HEK293 (cell line): ENCODE results near the gene KLHL21.

Experiments used
- BCL11A ChIP-seq: fragments of 450-650 bp; formaldehyde crosslinking; IDR thresholded peaks from 2 replicates; pipeline ENCODE4 v1.5.1; 2016; ENCODE audit warnings: low read depth, missing biosample characterization, missing genetic modification characterization
- KLF10 ChIP-seq: fragments of 450-650 bp; IDR thresholded peaks from 2 replicates; pipeline ENCODE4 v1.5.1; 2018; ENCODE audit warnings: missing biosample characterization, mild to moderate bottlenecking, missing genetic modification characterization
- PBX3 ChIP-seq: sonication (generic); formaldehyde crosslinking; IDR thresholded peaks from 2 replicates; pipeline ENCODE4 v1.8.1; 2022; ENCODE audit warnings: mild to moderate bottlenecking, moderate library complexity, missing genetic modification reagents
- REST ChIP-seq: fragments of 450-650 bp; formaldehyde crosslinking; IDR thresholded peaks from 2 replicates; pipeline ENCODE4 v1.5.1; 2016; ENCODE audit warnings: missing biosample characterization, missing genetic modification characterization
- SALL2 ChIP-seq: fragments of 450-650 bp; formaldehyde crosslinking; IDR thresholded peaks from 2 replicates; pipeline ENCODE4 v1.5.0; 2017; ENCODE audit warnings: missing biosample characterization, mild to moderate bottlenecking, missing genetic modification characterization, borderline replicate concordance
- SCRT2 ChIP-seq: fragments of 450-650 bp; formaldehyde crosslinking; IDR thresholded peaks from 2 replicates; pipeline ENCODE4 v1.5.1; 2016; ENCODE audit warnings: missing biosample characterization, missing genetic modification characterization
- SP2 ChIP-seq: fragments of 450-650 bp; formaldehyde crosslinking; IDR thresholded peaks from 2 replicates; pipeline ENCODE4 v1.5.1; 2016; ENCODE audit warnings: missing biosample characterization, missing genetic modification characterization
- TRIM28 ChIP-seq: IDR thresholded peaks from 2 replicates; pipeline ENCODE4 v1.6.1; 2011; ENCODE audit warnings: low read length, control low read depth, borderline replicate concordance
- ZBTB11 ChIP-seq: fragments of 450-650 bp; formaldehyde crosslinking; conservative IDR thresholded peaks from 2 replicates; pipeline ENCODE4 v1.5.1; 2016; ENCODE audit warnings: low read depth, missing biosample characterization, missing genetic modification characterization
- ZBTB21 ChIP-seq: fragments of 450-650 bp; formaldehyde crosslinking; IDR thresholded peaks from 2 replicates; pipeline ENCODE4 v1.5.1; 2017; ENCODE audit warnings: missing biosample characterization, missing genetic modification characterization
- ZBTB26 ChIP-seq: fragments of 450-650 bp; formaldehyde crosslinking; optimal IDR thresholded peaks from 2 replicates; pipeline ENCODE3; 2016; ENCODE audit warnings: missing biosample characterization, mild to moderate bottlenecking, missing genetic modification characterization
- ZNF148 ChIP-seq: fragments of 450-650 bp; formaldehyde crosslinking; IDR thresholded peaks from 2 replicates; pipeline ENCODE4 v1.5.0; 2017; ENCODE audit warnings: missing biosample characterization, missing genetic modification characterization, borderline replicate concordance
- ZNF169 ChIP-seq: fragments of 450-650 bp; formaldehyde crosslinking; IDR thresholded peaks from 2 replicates; pipeline ENCODE4 v1.5.1; 2016; ENCODE audit warnings: missing biosample characterization, missing genetic modification characterization
- ZNF175 ChIP-seq: fragments of 450-650 bp; formaldehyde crosslinking; IDR thresholded peaks from 2 replicates; pipeline ENCODE4 v1.5.1; 2016; ENCODE audit warnings: missing biosample characterization, missing genetic modification characterization
- ZNF19 ChIP-seq: fragments of 450-650 bp; formaldehyde crosslinking; IDR thresholded peaks from 2 replicates; pipeline ENCODE4; 2016; ENCODE audit warnings: missing biosample characterization, missing genetic modification characterization, low read depth
- ZNF248 ChIP-seq: fragments of 450-650 bp; formaldehyde crosslinking; IDR thresholded peaks from 2 replicates; pipeline ENCODE4 v1.5.1; 2017; ENCODE audit warnings: missing biosample characterization, missing genetic modification characterization
- ZNF274 ChIP-seq, 2 experiments: fragments of 200-500 bp in 1 of 2; fragments of 450-650 bp in 1 of 2; sonication (Bioruptor generic) in 1 of 2; formaldehyde crosslinking in 1 of 2; IDR thresholded peaks; 2 replicates each; pipeline versions ENCODE4 v1.5.1 to v1.6.1; 2014 to 2016; ENCODE audit warnings: borderline replicate concordance in 1 of 2, inconsistent platforms in 1 of 2, low read length in 1 of 2, missing biosample characterization in 1 of 2, missing genetic modification characterization in 1 of 2
- ZNF335 ChIP-seq: fragments of 450-650 bp; formaldehyde crosslinking; conservative IDR thresholded peaks from 2 replicates; pipeline ENCODE4 v1.5.1; 2016; ENCODE audit warnings: missing biosample characterization, missing genetic modification characterization
- ZNF37A ChIP-seq: fragments of 450-650 bp; IDR thresholded peaks from 2 replicates; pipeline ENCODE4 v1.5.1; 2018; ENCODE audit warnings: missing biosample characterization, missing genetic modification characterization
- ZNF518A ChIP-seq: fragments of 450-650 bp; formaldehyde crosslinking; conservative IDR thresholded peaks from 2 replicates; pipeline ENCODE4 v1.5.1; 2016; ENCODE audit warnings: low read depth, missing biosample characterization, missing genetic modification characterization
- ZNF654 ChIP-seq: fragments of 450-650 bp; formaldehyde crosslinking; IDR thresholded peaks from 2 replicates; pipeline ENCODE4 v1.5.1; 2016; ENCODE audit warnings: low read depth, missing biosample characterization, missing genetic modification characterization
- ZNF677 ChIP-seq: fragments of 450-650 bp; IDR thresholded peaks from 2 replicates; pipeline ENCODE4 v1.5.0; 2018; ENCODE audit warnings: missing biosample characterization, mild to moderate bottlenecking, missing genetic modification characterization, moderate library complexity

Gene KLHL21

GRCh38 chr1:6580119-6580592 lies 22.5 kb downstream of the KLHL21 start (continued):
- no peak for TF ChIP-seq TRIM28
- no peak; the same call in 1 of the 2 replicates for TF ChIP-seq ZBTB21 (tag by site-specific recombination)
- TF ChIP-seq BCL11A (tag by site-specific recombination): no peak
- TF ChIP-seq SALL2: no peak
- no peak for TF ChIP-seq ZNF518A (tag by site-specific recombination)
- no peak for TF ChIP-seq ZNF335 (tag by site-specific recombination)
- peak; percentile 83 for TF ChIP-seq ZBTB11
- no peak for TF ChIP-seq ZNF37A (tag by site-specific recombination)
- TF ChIP-seq ZNF148 (tag by site-specific recombination): no peak
- TF ChIP-seq ZNF677 (tag by site-specific recombination): no peak
- TF ChIP-seq ZNF169 (tag by site-specific recombination): no peak
- no peak for TF ChIP-seq ZNF654 (tag by site-specific recombination)
- TF ChIP-seq ZNF19 (tag by site-specific recombination): no peak
- TF ChIP-seq PBX3 (CRISPR knock-in tag): no peak
- no peak for TF ChIP-seq ZNF274 (IDR thresholded peaks at IDR 0.05; ENCODE audit: low read length)
- TF ChIP-seq ZNF274 (tag by site-specific recombination; IDR thresholded peaks at IDR 0.05; ENCODE audit: borderline replicate concordance): no peak
- TF ChIP-seq ZBTB26 (tag by site-specific recombination): peak; percentile 48
- TF ChIP-seq ZNF175: no peak
- TF ChIP-seq KLF10 (tag by site-specific recombination): 0 out of 2 replicates have a peak, but pooled peaks have one; percentile 11
- no peak for TF ChIP-seq ZNF248 (tag by site-specific recombination)
- TF ChIP-seq SP2 (tag by site-specific recombination): no peak
- TF ChIP-seq REST (tag by site-specific recombination): peak; percentile 69; the same call in 1 of the 2 replicates
- no peak for TF ChIP-seq SCRT2
